Left hindlimb (tissue), 1 donor: ENCODE measurements around the gene GABBR2.

Experiments used
- DNase-seq: peaks from one replicate; pipeline ENCODE4 v3.0.0-alpha.2; 2018

GABBR2 gene

GRCh38 chr9:98364086-98364485 is 344.6 kb downstream of the GABBR2 start:
- no peak for DNase-seq

- DNase-seq = no peak
Observed at GRCh38 chr9:98363644-98364043, 345.1 kb downstream of the GABBR2 start.

GRCh38 chr9:98362624-98363252 is 346.0 kb downstream of the GABBR2 start:
- DNase-seq = no peak

- no peak for DNase-seq
Observed at GRCh38 chr9:98361645-98362044, 347.1 kb downstream of the GABBR2 start.

GRCh38 chr9:98360176-98360708 is 348.5 kb downstream of the GABBR2 start:
- DNase-seq = no peak

GRCh38 chr9:98359569-98359968 is 349.2 kb downstream of the GABBR2 start:
- DNase-seq = no peak

GRCh38 chr9:98357921-98358535 is 350.7 kb downstream of the GABBR2 start:
- no peak for DNase-seq

GRCh38 chr9:98356953-98357690 is 351.6 kb downstream of the GABBR2 start:
- DNase-seq = no peak

GRCh38 chr9:98356326-98356725 is 352.4 kb downstream of the GABBR2 start:
- DNase-seq = no peak

GRCh38 chr9:98351370-98351769 is 357.4 kb downstream of the GABBR2 start:
- DNase-seq = no peak

- no peak for DNase-seq
Observed at GRCh38 chr9:98347642-98348041, 361.1 kb downstream of the GABBR2 start.

- no peak for DNase-seq
Observed at GRCh38 chr9:98345011-98345410, 363.7 kb downstream of the GABBR2 start.

GRCh38 chr9:98344581-98344980 is 364.2 kb downstream of the GABBR2 start:
- no peak for DNase-seq

- DNase-seq = no peak
Observed at GRCh38 chr9:98342820-98343210, 365.9 kb downstream of the GABBR2 start.

- DNase-seq = no peak
Observed at GRCh38 chr9:98342098-98342819, 366.5 kb downstream of the GABBR2 start.

- DNase-seq = no peak
Observed at GRCh38 chr9:98341157-98342097, 367.3 kb downstream of the GABBR2 start.

- DNase-seq = no peak
Observed at GRCh38 chr9:98339987-98340800, 368.5 kb downstream of the GABBR2 start.

- no peak for DNase-seq
Observed at GRCh38 chr9:98335661-98336060, 373.1 kb downstream of the GABBR2 start.

- no peak for DNase-seq
Observed at GRCh38 chr9:98334796-98335195, 373.9 kb downstream of the GABBR2 start.

GRCh38 chr9:98333703-98334582 is 374.8 kb downstream of the GABBR2 start:
- no peak for DNase-seq
